K562 (cell line): ENCODE results near the gene KCNK4. TPM values are rescaled to one million over a fixed set of nuclear protein-coding genes. Genes with fewer than 3 reads are reported as not detected.

Source experiments
- GATAD2A ChIP-seq: fragments of 450-650 bp; IDR thresholded peaks from 2 replicates; pipeline ENCODE4 v1.6.1; 2017
- KDM4B ChIP-seq, 2 experiments: fragments of 450-650 bp in 1 of 2; sonication (generic) in 1 of 2; IDR thresholded peaks; 2 replicates each; pipeline ENCODE4 v1.6.1; 2016 to 2017; ENCODE audit warnings: borderline replicate concordance in 2 of 2, antibody characterized with exemption in 1 of 2, low read depth in 1 of 2, mild to moderate bottlenecking in 1 of 2
- RREB1 ChIP-seq: fragments of 250-450 bp; sonication (Bioruptor Pico); IDR thresholded peaks from 2 replicates; pipeline ENCODE4 v1.4.0; 2020
- ZNF318 ChIP-seq, 2 experiments: fragments of 450-650 bp; IDR thresholded peaks; 2 replicates each; pipeline ENCODE4 v1.6.1; 2016; ENCODE audit warnings: mild to moderate bottlenecking in 2 of 2, borderline replicate concordance in 1 of 2, low read depth in 1 of 2, moderate library complexity in 1 of 2
- polyA plus RNA-seq, 8 experiments: library from polyadenylated mRNA; depleted of rRNA in 4 of 8; stranded (reverse) in 5 of 8; unstranded in 3 of 8; fragments of >200 nt; fragmentation: Nextera tagmentation in 2 of 8; fragmentation: Illumina TruSeq in 1 of 8; extraction: Ambion mirVana in 2 of 8; extraction: Trizol in 1 of 8; gene quantifications; 2 replicates each; pipeline versions ENCODE4 v1.2.1 to v1.2.3, GENCODE V29; 2011 to 2014; ENCODE audit warnings: inconsistent platforms in 1 of 8, missing spikeins in 1 of 8
- total RNA-seq, 7 experiments: library from RNA; depleted of rRNA in 6 of 7; stranded (reverse); fragments of >200 nt in 6 of 7; fragmentation: Illumina TruSeq in 2 of 7; extraction: Trizol in 2 of 7; gene quantifications; 2 replicates each; pipeline versions ENCODE4 v1.2.1 to v1.2.3, GENCODE V29; 2011 to 2021; ENCODE audit warnings: low replicate concordance in 1 of 7
- TF ChIP-seq, protein P1 (sequence below): fragments of 450-650 bp; IDR thresholded peaks from 2 replicates; pipeline ENCODE4 v1.6.1; 2018; ENCODE audit not compliant: partially characterized antibody

KCNK4 gene
- total and polyA plus RNA-seq, 9 of the 15 experiments (the other 6 are each of a cell fraction or from before 2014, with no cell fraction given) = not detected

GRCh38 chr11:64251016-64251752 lies 39.9 kb upstream of the KCNK4 start, which contains the start of gene PLCB3 (continued):
- TF ChIP-seq, protein P1, sequence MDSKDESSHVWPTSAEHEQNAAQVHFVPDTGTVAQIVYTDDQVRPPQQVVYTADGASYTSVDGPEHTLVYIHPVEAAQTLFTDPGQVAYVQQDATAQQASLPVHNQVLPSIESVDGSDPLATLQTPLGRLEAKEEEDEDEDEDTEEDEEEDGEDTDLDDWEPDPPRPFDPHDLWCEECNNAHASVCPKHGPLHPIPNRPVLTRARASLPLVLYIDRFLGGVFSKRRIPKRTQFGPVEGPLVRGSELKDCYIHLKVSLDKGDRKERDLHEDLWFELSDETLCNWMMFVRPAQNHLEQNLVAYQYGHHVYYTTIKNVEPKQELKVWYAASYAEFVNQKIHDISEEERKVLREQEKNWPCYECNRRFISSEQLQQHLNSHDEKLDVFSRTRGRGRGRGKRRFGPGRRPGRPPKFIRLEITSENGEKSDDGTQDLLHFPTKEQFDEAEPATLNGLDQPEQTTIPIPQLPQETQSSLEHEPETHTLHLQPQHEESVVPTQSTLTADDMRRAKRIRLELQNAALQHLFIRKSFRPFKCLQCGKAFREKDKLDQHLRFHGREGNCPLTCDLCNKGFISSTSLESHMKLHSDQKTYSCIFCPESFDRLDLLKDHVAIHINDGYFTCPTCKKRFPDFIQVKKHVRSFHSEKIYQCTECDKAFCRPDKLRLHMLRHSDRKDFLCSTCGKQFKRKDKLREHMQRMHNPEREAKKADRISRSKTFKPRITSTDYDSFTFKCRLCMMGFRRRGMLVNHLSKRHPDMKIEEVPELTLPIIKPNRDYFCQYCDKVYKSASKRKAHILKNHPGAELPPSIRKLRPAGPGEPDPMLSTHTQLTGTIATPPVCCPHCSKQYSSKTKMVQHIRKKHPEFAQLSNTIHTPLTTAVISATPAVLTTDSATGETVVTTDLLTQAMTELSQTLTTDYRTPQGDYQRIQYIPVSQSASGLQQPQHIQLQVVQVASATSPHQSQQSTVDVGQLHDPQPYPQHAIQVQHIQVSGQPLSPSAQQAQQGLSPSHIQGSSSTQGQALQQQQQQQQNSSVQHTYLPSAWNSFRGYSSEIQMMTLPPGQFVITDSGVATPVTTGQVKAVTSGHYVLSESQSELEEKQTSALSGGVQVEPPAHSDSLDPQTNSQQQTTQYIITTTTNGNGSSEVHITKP = peak; percentile 82
- TF ChIP-seq RREB1 (CRISPR knock-in tag) (no peak), KDM4B (IDR thresholded peaks at IDR 0.05; ENCODE audit: borderline replicate concordance in 2 of 2, low read depth in 1 of 2) (peak in 1 of 2 experiments; percentile 10; a peak in 1 of 4 replicates), GATAD2A (peak; percentile 59; the same call in 1 of the 2 replicates), ZNF318 (IDR thresholded peaks at IDR 0.05; ENCODE audit: borderline replicate concordance in 1 of 2, low read depth in 1 of 2) (no peak)
